ENCODE data around the gene MS4A6E.
A peak's percentile ranks its signal among the peaks of the same experiment; 100 is the strongest.
"Not testable (repeated sequence)": the region's sequence is repeated elsewhere in the genome, so short reads cannot be mapped to it uniquely, and the experiment has no call there.

MS4A6E gene

DNA sequence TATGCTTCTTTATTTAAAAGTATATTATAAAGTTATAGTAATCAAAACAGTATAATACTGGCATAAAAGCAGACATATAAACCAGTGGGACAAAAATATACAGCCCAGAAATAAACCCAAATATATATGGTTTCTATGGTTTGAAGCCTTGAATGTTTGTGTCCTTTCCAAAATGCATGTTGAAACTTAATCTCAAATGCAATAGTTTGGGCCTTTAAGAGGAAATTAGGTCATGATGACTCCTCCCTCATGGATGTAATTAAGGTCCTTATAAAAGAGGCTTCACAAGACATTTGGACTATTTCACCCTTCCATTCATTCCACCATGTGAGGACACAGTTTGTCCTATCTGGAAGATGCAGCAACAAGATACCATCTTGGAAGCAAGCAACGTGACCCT lies at the start of gene MS4A6E:
TSS of gene MS4A6E (plus strand) at position 301 of the 400 bp plus-strand sequence. CDS start 7,641 bp downstream, outside the sequence.
- DNase-seq: no peak

- no peak for DNase-seq
Measured at GRCh38 chr11:60280412-60280811, 46.6 kb upstream of the MS4A6E start, which contains the start of gene MS4A4A. Gene MS4A4A, plus strand, starts transcription at chr11:60280666. Its CDS starts 10 bp downstream, at chr11:60280676.

DNA sequence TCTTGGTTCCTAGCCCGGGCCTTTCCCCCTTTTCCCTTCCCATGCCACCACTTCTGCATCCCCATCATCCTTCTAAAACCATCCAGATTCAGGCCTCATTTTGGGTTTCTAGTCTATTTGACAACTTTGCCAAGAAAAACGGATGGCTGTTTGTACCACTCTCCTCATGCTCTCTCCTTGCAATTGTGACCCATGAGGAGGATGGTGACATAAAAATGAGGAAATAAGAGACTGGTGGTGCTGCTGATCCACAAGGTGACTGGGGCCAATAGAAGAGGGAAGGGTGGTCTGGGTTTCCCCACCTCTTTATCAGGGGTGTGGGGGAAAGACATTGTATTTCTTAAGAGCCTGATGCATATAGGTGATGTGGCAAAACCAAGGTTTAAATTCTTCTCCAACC lies 45.6 kb upstream of the MS4A6E start:
- no peak for DNase-seq

DNA sequence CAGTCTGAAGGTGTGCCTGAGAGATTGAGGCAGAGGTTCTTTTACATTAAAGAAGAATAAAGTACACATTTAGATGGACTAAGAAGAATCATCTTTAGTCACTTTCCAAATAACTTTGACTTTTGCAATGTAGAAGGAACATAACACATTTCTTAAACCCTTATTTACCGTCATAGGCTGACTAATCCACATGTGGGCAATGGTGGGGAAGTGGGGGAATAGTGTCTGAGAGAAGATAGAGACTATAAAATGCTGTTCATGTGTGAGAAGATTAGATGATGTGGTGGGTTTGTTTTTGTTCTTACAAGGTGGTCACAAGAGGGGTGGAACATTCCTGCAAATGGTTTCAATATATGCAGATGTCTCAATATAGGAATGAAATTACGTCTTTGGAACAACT lies 44.8 kb upstream of the MS4A6E start:
- DNase-seq: no peak

GRCh38 chr11:60285411-60286126 lies 41.5 kb upstream of the MS4A6E start:
- not testable (repeated sequence) for DNase-seq

DNA sequence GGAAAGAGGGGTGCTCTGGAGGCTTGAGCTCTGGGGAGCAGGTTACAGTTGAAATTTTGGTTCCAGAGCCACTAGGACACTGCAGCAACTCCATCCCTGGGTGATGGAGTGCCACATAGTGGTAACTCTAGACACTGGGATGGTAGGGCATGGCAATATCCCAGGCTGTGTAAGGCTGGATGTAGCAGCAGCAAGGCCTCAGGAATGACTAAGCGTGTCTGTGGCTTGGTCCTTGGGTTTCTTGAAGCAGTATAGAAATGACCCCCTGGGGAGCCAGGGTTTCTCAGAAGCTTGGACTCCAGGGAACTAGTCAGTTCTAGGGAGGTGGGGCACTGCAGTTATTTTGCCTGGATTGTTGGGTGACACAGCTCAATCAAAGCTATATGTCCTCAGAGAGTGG lies 38.5 kb upstream of the MS4A6E start:
- no peak for DNase-seq

DNA sequence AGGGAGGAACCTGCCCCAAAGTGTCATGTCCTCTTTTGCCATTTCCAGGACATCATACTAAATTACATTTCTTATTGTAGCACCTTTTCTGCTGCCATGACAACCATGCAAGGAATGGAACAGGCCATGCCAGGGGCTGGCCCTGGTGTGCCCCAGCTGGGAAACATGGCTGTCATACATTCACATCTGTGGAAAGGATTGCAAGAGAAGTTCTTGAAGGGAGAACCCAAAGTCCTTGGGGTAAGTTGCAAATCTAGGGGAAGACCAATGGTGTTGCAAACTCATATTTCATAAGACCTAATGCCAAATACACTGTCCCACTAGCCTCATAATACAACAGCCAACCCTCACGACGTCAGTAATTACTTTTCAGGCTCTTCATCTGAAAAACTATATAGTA lies 34.9 kb upstream of the MS4A6E start:
- DNase-seq: no peak

DNA sequence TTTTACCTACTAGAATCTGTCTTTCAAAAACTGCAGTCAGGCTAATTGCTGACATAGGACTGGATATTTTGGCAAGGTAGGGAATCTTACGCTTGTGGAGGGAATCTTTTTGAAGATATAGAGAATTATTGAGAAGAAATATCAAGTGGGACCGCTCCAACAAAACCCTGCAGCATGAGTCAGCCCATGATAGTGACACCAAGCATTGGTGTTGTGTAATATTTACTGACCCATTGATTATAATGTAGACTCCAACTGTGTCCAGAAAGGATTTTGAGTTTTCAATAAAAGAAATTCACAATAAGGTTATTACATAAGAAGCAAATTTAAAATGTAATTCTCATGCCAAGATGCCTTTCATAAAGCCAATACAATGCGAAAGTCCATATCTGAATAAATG lies 25.9 kb upstream of the MS4A6E start:
- DNase-seq: no peak

- not testable (repeated sequence) for DNase-seq
Measured at GRCh38 chr11:60301884-60302283, 25.2 kb upstream of the MS4A6E start.

- DNase-seq: no peak
Measured at GRCh38 chr11:60303661-60304060, 23.4 kb upstream of the MS4A6E start.

- DNase-seq: no peak
Measured at GRCh38 chr11:60305906-60306619, 21.0 kb upstream of the MS4A6E start.

DNA sequence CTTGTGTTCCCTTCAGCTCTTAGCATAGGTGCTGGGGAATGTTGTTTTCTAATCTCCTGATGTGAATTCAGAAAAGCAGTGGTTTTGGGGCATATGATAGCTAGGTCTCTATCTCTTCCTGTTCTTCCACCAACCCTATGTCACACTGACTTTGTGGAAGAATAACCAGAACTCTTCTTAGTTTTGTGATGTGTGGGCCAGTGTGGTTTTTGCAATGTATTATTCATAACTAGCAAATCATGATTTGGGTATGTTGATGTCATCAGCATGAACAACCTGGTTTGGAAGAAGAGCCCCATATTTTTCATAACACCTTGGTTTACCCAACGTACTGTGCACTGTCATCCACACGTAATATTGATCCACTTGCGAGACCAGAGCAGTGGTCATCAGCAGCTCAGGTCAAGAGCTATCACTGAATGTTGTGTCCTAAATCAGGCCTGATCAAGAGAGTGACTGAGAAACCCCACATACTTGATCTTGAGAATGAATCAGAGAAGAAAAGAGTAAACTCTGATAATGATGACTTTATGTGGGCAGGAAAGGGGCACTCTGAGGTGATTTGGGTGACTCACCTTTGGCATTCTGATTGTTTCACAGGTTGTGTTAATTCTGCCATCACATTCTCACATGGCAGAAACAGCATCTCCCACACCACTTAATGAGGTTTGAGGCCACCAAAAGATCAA lies 19.4 kb upstream of the MS4A6E start:
- DNase-seq: no peak

GRCh38 chr11:60310407-60310998 lies 16.6 kb upstream of the MS4A6E start:
- DNase-seq: no peak

- no peak for DNase-seq
Measured at GRCh38 chr11:60314635-60315321, 12.3 kb upstream of the MS4A6E start.

- no peak for DNase-seq
Measured at GRCh38 chr11:60315871-60316270, 11.2 kb upstream of the MS4A6E start.

GRCh38 chr11:60316317-60316716 lies 10.7 kb upstream of the MS4A6E start:
- DNase-seq: no peak

- DNase-seq: no peak
Measured at GRCh38 chr11:60318726-60319125, 8.3 kb upstream of the MS4A6E start.

DNA sequence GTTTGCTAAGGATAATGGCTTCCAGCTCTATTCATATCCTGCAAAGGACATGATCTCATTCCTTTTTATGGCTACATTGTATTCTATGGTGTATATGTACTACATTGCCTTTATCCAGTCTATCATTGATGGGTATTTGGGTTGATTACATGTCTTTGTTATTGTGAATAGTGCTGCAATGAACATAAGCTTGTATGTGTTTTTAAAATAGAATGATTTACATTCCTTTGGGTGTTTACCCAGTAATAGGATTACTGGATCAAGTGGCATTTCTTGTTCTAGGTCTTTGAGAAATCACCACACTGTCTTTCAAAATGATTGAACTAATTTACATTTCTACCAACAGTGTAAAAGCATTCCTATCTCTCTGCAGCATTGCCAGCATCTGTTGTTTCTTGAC lies 6.0 kb upstream of the MS4A6E start:
- no peak for DNase-seq

- DNase-seq: no peak
Measured at GRCh38 chr11:60328460-60328859, 1.4 kb downstream of the MS4A6E start.

DNA sequence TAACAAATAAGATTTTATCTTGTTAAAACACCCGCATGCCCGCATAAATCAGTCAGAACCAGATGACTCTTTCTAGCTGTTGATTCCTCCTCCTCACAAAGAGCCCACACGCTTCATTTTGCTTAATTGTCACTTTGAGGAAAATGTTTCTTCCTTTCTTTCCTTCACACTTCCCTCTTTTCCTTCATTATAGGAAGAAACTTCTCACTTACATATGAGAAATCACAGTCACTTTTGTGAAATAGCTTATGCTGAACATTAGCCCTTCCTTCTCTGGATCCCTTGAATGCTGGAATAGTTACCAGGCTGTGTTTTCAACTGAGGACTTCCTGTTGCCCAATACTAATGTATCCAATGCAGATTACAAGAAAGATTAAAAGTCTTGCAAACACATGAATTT lies 5.8 kb downstream of the MS4A6E start:
- DNase-seq: no peak

DNA sequence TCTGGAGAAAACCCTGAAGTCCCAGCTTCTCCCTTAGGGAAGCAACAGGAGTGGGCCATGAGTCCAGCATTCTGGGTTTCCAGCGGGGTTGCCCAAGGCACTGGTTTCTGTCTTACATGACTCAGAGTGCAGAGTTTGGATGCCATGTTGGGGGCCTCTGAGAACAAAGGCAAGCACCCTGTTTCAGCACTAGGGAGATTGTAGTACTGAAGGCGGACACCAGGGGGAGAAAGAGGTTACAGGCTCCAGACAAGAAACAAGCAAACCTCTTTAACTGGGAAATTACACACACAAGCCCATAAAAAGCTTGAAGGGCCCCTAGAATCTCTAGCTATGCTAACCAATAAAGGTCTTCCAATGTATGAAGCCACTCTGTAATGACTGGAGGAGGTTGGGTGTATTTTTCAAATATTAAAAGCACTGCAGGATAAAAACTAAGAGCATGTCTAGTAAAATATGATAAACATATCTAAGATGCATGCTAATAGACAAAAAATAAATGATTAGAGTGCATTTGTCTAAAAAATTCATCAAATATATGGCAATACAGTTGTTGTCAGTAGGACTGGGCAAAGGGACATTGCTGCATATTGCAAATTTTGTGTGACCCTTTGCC lies 7.1 kb downstream of the MS4A6E start:
- DNase-seq: peak; percentile 8 to 50 (median 16)

DNA sequence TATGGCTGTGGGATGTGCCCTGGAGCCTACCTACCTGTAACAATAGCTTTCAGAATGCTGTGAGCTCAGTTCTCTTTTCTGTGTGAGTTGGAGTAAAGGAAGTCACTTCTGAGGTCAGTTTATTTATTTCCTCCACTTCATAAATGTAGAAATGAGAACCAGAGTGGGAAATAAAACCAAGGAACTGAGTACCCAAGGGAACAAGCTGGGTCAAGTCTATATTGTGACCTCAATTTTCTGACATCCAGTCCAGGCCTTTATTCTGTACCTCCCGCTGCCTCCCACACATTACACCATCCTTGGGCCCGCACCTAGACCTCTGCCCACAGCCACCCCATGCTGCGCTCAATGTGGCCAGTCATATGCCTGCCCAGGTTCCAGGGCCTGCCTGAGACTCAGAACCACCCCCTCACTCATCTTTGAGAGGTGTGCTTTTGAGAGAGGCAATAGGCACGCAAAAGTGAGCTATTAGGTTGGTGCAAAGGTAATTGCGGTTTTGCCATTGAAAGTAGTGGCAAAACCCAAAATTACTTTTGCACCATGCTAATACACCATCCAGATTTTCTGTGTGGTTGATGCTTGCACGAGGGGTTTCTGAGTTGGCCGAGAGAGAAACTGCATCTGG lies 9.8 kb downstream of the MS4A6E start:
- no peak for DNase-seq

Measured in stimulated activated naive CD4-positive, alpha-beta T cell (primary cell).